LoVo (cell line): Measurements from ENCODE around the gene TXN.

Experiments used
- DNase-seq: peaks from one replicate; pipeline ENCODE4 v3.0.0-alpha.2; 2016; ENCODE audit warnings: low spot score

TXN gene

GRCh38 chr9:110256380-110257096 is at the start of gene TXN:
TXN (minus strand) TSS chr9:110256507; CDS start chr9:110256435, 72 bp downstream.
- DNase-seq, result peak; percentile 89

DNA sequence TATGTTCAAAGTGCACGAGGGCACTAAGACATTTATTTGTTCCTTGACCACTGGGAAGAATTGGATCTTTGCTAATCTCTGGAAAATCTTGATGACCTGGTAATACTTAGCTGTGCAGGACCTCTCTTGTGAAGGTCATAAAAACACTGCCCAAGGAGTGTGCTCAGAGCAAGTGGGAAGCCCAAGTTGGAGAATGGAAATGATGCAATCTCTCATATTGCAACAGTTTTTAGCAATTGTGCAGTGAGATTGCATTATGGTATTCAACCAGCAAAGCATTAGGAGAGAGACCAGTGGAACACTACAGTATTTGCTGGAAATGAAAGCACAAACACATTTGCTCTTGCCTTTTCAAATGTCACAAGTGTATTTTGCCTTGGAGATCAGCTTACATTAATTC is 46.8 kb upstream of the TXN start:
- DNase-seq, result no peak

- DNase-seq, result no peak
Measured at GRCh38 chr9:110298043-110298605, 41.8 kb upstream of the TXN start.

DNA sequence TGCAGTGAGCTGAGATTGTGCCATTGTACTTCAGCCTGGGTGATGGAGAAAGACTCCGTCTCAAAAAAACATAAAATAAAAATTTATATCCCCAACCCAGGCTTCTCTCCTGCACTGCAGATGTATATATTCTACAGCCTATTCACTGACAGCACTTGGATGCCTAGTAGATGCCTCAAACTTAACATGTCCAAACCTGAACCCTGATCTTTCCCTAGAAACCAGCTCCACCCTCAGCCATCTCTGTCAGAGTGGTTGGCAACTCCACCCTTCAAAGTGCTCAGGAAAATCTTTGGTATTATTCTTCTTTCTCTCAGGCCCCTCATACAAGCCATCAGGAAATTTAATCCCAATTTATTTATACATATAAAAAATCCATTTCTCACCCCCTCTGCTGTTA is 36.9 kb upstream of the TXN start:
- DNase-seq, result no peak

DNA sequence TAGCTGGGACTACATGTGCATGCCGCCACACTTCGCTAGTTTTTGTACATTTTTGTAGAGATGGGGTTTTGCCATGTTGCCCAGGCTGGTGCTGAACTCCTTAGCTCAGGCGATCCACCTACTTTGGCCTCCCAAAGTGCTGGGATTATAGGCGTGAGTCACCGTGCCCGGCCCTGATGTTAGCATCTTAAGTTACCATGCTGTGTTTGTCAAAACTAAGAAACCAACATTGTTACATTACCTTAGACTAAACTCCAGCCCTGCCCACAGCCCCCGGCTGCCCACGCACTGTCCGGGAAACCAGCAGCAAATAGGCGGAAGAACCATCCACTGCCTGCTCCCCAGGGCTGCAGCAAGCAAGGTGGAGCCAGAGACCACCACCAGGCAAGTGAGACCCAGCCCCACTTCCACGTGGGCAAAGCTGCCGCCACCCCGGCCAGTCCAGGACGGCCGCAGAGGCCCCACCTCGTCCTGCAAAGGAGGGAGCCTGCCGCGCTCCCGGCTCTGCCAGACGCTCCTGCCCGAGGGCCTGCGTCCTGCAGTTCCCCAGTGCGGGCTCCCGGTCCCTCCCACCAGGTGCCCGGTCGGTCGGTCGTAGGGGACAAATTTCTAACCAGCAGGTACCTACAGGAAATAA is 35.7 kb upstream of the TXN start:
- no peak for DNase-seq

- DNase-seq, result no peak
Measured at GRCh38 chr9:110290001-110290400, 33.7 kb upstream of the TXN start.

DNA sequence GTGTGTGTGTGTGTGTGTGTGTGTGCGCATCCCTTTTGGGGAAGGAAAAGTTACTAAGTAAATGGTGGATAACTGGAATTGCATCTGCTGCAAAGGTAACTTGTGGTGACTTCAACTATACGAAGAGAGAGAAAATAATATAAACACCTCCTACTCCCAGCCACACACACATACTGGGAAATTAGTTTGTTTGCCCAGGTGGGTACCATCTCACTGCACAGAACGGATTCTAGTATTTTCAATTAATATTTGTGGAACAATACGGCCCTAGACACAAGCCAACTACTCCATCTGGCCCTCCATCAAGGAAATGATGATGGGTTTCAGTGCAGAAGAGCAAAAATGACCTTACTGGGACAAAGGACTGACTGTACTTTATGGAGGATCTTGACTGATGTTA is 32.2 kb upstream of the TXN start:
- DNase-seq, result no peak

GRCh38 chr9:110287289-110287680 is 31.0 kb upstream of the TXN start:
- DNase-seq, result no peak

GRCh38 chr9:110284211-110284844 is 28.0 kb upstream of the TXN start:
- no peak for DNase-seq

GRCh38 chr9:110283751-110284150 is 27.4 kb upstream of the TXN start:
- peak; percentile 35 for DNase-seq

GRCh38 chr9:110282739-110283081 is 26.4 kb upstream of the TXN start:
- no peak for DNase-seq

DNA sequence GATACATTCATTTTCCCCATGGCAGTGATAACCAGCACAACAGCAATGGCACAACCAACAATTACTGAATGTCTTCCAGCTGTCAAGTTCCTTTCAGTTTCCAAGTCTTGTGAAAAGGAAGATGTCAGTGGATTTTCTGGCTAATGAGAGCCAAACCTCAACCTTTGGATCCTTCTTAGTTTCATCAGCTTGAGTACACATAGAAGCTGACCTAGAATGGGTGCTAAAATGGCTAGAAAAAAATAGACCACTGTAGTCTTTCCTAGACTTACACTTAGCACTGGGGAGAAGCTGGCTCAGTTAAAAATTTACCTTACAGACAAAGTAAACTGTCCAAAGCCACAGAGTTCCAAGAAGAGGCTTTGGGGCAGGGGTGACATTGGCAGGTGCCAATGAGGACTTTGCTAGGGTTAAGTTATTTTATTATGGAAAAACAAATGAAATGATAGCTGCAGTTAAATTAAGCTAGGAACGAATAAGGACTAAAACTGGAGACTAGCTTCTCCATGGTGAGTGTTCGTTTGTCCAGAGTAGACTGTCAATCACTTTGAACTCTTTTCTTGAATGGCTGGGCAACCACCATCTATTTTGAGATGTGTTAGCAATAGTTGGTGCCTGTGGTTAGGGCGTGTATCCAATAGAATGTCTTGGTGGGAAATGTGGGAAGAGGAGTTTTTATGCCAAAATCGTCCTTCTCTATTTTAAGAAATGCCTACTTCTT is 25.9 kb upstream of the TXN start:
- peak; percentile 46 for DNase-seq

DNA sequence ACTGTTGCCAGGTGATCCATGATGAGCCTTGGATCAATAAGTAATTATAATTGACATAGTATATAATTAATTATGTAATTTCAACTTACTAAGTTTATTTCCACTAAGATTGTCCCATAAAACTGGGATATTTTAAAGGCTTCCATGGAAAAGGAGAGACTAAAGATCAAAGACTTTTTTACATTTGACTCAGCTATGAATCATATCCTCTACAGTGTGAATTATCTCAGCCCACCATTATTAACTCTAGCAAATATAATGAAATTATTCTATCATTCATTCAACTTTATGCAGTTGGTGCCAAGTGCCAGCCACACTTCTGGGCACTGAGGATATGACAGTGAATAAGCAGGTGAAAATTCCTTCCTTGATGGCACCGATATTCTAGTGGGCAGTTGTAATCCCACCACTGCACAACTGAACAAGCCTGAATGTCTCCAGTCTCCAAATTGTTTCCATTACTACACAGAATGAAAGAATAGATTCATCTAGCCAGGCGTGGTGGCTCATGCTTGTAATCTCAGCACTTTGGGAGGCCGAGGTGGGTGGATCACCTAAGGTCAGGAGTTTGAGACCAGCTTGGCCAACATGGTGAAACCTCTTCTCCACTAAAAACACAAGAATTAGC is 21.9 kb upstream of the TXN start:
- DNase-seq, result peak; percentile 70

DNA sequence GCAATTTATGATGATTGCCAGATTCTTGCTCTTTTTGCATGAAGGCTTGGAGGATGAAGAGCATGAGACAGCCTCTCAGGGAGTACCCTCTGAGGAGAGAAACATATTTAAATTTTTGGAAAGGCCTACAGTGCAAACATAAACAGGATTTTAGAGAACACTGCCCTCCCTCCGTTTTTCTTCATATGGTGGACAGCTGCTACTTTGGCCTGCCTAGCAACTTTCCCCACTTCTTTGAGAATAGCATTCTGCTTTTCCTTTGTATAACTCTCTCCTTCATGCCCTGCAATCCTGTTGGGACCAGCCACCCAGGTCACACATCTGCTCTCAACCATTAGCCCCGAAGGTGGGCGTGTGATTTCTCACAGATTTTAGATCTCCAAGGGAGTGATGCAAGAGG is 20.5 kb upstream of the TXN start:
- DNase-seq, result no peak

DNA sequence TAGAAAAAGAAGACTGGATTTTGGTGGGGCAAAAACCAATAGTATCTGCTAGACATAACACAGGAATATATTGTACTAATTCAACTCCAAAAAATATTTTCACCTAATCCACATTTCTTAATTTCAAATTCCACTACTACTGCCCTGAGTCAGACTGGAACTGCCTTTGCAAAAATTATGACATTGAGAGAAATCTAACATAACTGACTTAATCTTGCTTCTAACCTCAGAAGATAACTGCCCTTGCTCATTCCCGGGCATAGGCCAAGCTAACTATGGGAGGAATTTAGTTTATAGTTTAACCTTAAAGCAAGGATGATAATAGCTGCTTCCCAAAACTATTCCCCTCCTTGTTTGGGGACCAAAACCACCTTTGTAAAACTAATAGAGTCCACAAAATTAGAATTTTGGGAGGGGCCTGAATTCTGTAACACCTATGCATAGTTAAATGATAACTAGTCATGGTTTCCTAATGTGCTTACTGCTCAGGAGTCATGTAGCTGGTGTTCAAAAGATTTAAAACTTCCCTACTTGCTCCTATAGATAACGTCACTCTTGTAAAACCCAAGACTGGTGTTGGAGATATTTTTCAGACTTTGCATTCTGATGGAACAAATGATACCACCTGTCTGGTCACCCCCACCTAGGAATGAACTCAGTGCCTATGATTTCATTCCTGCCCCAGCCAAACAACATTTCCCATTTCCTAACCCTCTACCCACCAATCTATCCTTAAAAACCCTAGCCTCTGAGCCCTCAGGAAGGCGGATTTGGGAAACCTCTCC is 14.1 kb upstream of the TXN start:
- DNase-seq, result no peak

- no peak for DNase-seq
Measured at GRCh38 chr9:110266795-110267194, 10.5 kb upstream of the TXN start.

DNA sequence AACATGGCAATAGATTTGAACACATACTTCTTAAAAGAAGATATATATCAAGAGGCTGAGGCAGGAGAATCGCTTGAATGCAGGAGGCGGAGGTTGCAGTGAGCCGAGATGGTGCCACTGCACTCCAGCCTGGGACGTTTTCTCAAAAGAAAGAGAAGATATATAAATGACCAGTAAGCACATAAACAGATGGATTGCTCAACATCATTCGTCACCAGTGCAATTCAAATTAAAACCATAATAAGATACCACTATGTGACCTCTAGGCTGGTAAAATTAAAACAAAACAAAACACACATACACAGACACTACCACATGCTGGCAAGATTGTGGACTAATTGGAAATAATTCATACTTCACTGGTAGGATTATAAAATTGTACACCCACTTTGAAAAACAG is 5.3 kb upstream of the TXN start:
- DNase-seq, result no peak

DNA sequence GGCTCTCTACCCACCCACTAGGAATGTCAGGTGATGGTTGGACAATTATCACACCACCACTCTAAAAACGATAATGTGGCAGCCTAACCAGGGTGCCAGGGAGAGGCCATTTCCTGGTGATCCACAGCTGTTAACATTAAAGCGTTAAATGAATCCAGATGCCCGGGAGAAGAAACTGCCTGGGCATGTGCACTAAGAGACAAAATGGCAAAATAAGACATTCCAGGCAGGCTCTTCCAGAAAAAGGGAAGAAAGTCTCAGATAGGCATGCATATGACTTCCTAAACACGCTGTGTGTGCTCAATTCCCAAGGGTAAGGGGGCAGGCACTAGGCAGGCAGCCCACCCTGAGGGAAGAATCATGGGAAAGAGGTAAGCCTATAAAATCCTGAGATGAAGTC is 4.6 kb upstream of the TXN start:
- no peak for DNase-seq

DNA sequence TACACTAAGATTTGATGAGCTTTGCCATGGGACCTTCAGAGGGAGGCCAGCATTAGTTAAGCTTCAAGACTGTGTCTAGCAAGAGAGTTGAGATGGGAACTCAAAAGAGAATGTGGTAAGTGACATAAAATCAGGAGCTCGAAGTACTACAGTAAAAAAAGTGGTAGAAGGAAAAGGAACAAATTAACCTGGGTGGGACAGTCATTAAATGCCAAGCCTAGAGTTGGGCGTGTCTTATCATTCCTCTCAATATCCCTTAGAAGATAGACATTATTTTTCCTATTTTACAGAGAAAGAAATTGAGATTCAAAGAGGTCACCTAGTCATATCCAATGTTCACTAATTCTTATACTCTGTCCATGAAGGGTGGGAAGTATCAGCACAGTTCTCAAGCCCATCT is 3.3 kb upstream of the TXN start:
- no peak for DNase-seq

DNA sequence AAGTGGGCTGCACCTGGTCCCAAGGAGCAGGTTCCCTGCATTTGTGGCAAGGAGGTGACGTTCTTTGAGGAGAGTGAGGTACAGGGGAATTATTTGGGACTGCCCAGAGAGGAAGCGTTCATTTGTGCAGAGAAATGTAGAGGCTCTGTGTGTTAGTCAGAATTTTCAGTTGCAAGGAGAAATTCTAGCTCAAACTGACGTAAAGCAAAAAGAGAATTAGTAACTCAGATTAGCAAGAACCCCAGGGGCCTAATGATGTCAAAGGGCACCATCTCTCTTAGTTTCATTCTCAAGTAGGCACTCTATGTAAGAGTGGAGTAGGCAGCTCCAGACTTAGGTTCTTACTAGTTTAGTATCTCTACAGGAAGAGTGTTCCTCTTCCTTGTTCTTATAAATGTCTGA is 2.4 kb upstream of the TXN start:
- no peak for DNase-seq

DNA sequence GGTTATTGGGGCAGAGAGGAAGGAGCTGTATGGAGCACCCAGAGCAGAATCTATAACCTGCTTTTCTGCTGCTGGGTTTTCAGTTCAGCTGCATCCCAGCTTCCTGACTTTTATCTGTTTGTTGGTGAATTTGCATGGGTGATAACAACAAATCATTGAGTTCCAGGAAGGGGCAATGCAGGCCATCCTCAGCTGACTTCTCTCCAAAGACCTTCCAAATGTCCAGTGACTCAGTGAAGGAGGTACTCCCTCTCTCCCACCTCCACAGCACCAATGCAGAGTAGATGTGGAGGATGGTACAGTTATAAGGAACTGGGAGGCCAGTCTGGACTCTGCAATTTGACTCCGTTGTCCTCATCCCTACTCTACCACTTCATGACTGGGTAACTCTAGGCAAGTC is 1.6 kb upstream of the TXN start:
- DNase-seq, result no peak
